DOHH2 (cell line): Measurements from ENCODE around the gene RANBP1.

Experiments used
- H3F3A ChIP-seq: fragments of 200-600 bp; sonication (generic), shearing (Covaris generic); 2 replicates; pipeline ENCODE4 v1.6.0; 2016; ENCODE audit warnings: antibody characterized with exemption, mild to moderate bottlenecking; ENCODE audit not compliant: control insufficient read depth, insufficient read depth
- H3K27ac ChIP-seq: fragments of 200-600 bp; sonication (generic); 2 replicates; pipeline ENCODE4 v1.5.1; 2014; ENCODE audit warnings: low read depth, mild to moderate bottlenecking, low read length, moderate library complexity
- H3K27me3 ChIP-seq: fragments of 200-600 bp; sonication (generic); 2 replicates; pipeline ENCODE4 v1.6.1; 2014; ENCODE audit warnings: mild to moderate bottlenecking, low read length, mixed read lengths; ENCODE audit not compliant: control insufficient read depth
- H3K36me3 ChIP-seq: fragments of 200-600 bp; sonication (generic); 2 replicates; pipeline ENCODE4 v1.6.1; 2014; ENCODE audit warnings: mild to moderate bottlenecking, low read length, moderate library complexity, mixed read lengths; ENCODE audit not compliant: control insufficient read depth
- H3K4me1 ChIP-seq: fragments of 200-600 bp; sonication (generic); 2 replicates; pipeline ENCODE4 v1.6.1; 2014; ENCODE audit warnings: mild to moderate bottlenecking, low read length, mixed read lengths; ENCODE audit not compliant: control insufficient read depth
- H3K4me2 ChIP-seq: fragments of 200-600 bp; sonication (generic); 2 replicates; pipeline ENCODE4 v1.6.0; 2014; ENCODE audit warnings: mild to moderate bottlenecking, low read length, moderate library complexity
- H3K4me3 ChIP-seq: fragments of 200-600 bp; sonication (generic); 2 replicates; pipeline ENCODE4 v1.5.1; 2014; ENCODE audit warnings: mild to moderate bottlenecking, low read length, mixed read lengths
- H3K79me2 ChIP-seq: fragments of 200-600 bp; sonication (generic); 2 replicates; pipeline ENCODE4 v1.6.1; 2014; ENCODE audit warnings: mild to moderate bottlenecking, low read length, mixed read lengths; ENCODE audit not compliant: control insufficient read depth
- H3K9me2 ChIP-seq: fragments of 200-600 bp; sonication (generic); replicated peaks from 2 replicates; pipeline ENCODE4 v1.6.1; 2014; ENCODE audit warnings: mild to moderate bottlenecking, low read length, mixed read lengths; ENCODE audit not compliant: control insufficient read depth
- H3K9me3 ChIP-seq: fragments of 200-600 bp; sonication (generic); 2 replicates; pipeline ENCODE4 v1.6.1; 2014; ENCODE audit warnings: antibody characterized with exemption, low read length, mixed read lengths; ENCODE audit not compliant: control insufficient read depth, insufficient read depth
- H4K20me1 ChIP-seq: fragments of 200-600 bp; sonication (generic); 2 replicates; pipeline ENCODE4 v1.6.0; 2014; ENCODE audit warnings: low read depth, mild to moderate bottlenecking, antibody characterized with exemption, low read length, moderate library complexity; ENCODE audit not compliant: control insufficient read depth, insufficient read depth
- EZH2phosphoT487 ChIP-seq: fragments of 200-600 bp; sonication (generic); IDR thresholded peaks from 2 replicates; pipeline ENCODE4 v1.6.1; 2017; ENCODE audit warnings: borderline replicate concordance, mild to moderate bottlenecking, antibody characterized with exemption, low read length, moderate library complexity, mixed read lengths
- TF ChIP-seq, protein P1 (sequence below): fragments of 200-600 bp; sonication (generic); IDR thresholded peaks from one replicate; pipeline ENCODE4 v1.5.1; 2014; ENCODE audit warnings: antibody characterized with exemption, mild to moderate bottlenecking, low read depth, low read length; ENCODE audit not compliant: poor library complexity, severe bottlenecking

RANBP1 gene

GRCh38 chr22:20124083-20124787, 8.3 kb downstream of the RANBP1 start:
- Histone ChIP-seq H3K79me2 (peaks cover 52% of the 10 kb centered on the region), H3K9me3 (no peaks in the 10 kb centered on the region), H3K4me2 (no peak overlapping the region), H3K27ac (no peak overlapping the region), H3K4me1 (peaks cover 18% of the 10 kb centered on the region), H3K9me2 (no peaks in the 10 kb centered on the region), H3K4me3 (no peak overlapping the region), H3F3A (peaks cover 31% of the 10 kb centered on the region), H3K27me3 (no peaks in the 10 kb centered on the region), H3K36me3 (peaks cover 94% of the 10 kb centered on the region), H4K20me1 (peaks cover 28% of the 10 kb centered on the region)
- TF ChIP-seq EZH2phosphoT487 = no peak
- TF ChIP-seq, protein P1, sequence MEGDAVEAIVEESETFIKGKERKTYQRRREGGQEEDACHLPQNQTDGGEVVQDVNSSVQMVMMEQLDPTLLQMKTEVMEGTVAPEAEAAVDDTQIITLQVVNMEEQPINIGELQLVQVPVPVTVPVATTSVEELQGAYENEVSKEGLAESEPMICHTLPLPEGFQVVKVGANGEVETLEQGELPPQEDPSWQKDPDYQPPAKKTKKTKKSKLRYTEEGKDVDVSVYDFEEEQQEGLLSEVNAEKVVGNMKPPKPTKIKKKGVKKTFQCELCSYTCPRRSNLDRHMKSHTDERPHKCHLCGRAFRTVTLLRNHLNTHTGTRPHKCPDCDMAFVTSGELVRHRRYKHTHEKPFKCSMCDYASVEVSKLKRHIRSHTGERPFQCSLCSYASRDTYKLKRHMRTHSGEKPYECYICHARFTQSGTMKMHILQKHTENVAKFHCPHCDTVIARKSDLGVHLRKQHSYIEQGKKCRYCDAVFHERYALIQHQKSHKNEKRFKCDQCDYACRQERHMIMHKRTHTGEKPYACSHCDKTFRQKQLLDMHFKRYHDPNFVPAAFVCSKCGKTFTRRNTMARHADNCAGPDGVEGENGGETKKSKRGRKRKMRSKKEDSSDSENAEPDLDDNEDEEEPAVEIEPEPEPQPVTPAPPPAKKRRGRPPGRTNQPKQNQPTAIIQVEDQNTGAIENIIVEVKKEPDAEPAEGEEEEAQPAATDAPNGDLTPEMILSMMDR = no peak

- Histone ChIP-seq H3K27me3 (peaks cover 5% of the 10 kb centered on the region), H3K9me2 (no peaks in the 10 kb centered on the region), H3K9me3 (no peaks in the 10 kb centered on the region), H3K27ac (no peak overlapping the region), H3K4me1 (peaks cover 5% of the 10 kb centered on the region), H3K36me3 (peaks cover 81% of the 10 kb centered on the region), H3K79me2 (peaks cover 39% of the 10 kb centered on the region), H3F3A (peaks cover 31% of the 10 kb centered on the region), H4K20me1 (peaks cover 18% of the 10 kb centered on the region), H3K4me3 (no peak overlapping the region), H3K4me2 (no peak overlapping the region)
- TF ChIP-seq, protein P1 = no peak
- no peak for TF ChIP-seq EZH2phosphoT487
Measured at GRCh38 chr22:20125201-20126174, 9.6 kb downstream of the RANBP1 start.

- Histone ChIP-seq H3K27ac (no peak overlapping the region), H3K4me3 (no peak overlapping the region), H3F3A (peaks cover 31% of the 10 kb centered on the region), H3K9me3 (no peaks in the 10 kb centered on the region), H3K9me2 (no peaks in the 10 kb centered on the region), H3K4me2 (no peak overlapping the region), H3K4me1 (peaks cover 9% of the 10 kb centered on the region; the same call in 1 of the 2 replicates), H3K36me3 (peaks cover 72% of the 10 kb centered on the region), H3K27me3 (peaks cover 14% of the 10 kb centered on the region), H3K79me2 (peaks cover 30% of the 10 kb centered on the region), H4K20me1 (peaks cover 15% of the 10 kb centered on the region; the same call in 1 of the 2 replicates)
- TF ChIP-seq, protein P1 = no peak
- no peak for TF ChIP-seq EZH2phosphoT487
Measured at GRCh38 chr22:20126284-20127029, 10.6 kb downstream of the RANBP1 start.
